HepG2 (cell line): Measurements from ENCODE around the gene GPRIN2.
"Not testable (repeated sequence)": the region's sequence is repeated elsewhere in the genome, so short reads cannot be mapped to it uniquely, and the experiment has no call there.

Experiments
- EZH2 ChIP-seq: conservative IDR thresholded peaks from 2 replicates; pipeline ENCODE4 v1.6.1; 2012; ENCODE audit warnings: mild to moderate bottlenecking, low read depth, low read length, moderate library complexity
- HDAC6 ChIP-seq: fragments of 200-600 bp; sonication (generic); IDR thresholded peaks from 2 replicates; pipeline ENCODE4 v1.7.0; 2017; ENCODE audit warnings: mild to moderate bottlenecking, antibody characterized with exemption, low read length, low read depth
- HIVEP1 ChIP-seq: sonication (generic); formaldehyde crosslinking; IDR thresholded peaks from 2 replicates; pipeline ENCODE4 v1.4.0; 2020; ENCODE audit warnings: mild to moderate bottlenecking, missing genetic modification reagents
- NR2C2 ChIP-seq: sonication (generic); formaldehyde crosslinking; IDR thresholded peaks from 2 replicates; pipeline ENCODE4 v1.4.0; 2020; ENCODE audit warnings: missing genetic modification reagents, mild to moderate bottlenecking, moderate library complexity, borderline replicate concordance
- REST ChIP-seq, 2 experiments: IDR thresholded peaks; 2 replicates each; pipeline ENCODE4 v1.6.1; 2011 to 2012; ENCODE audit warnings: low read length in 2 of 2, borderline replicate concordance in 1 of 2, low read depth in 1 of 2, mild to moderate bottlenecking in 1 of 2, moderate library complexity in 1 of 2
- SETDB1 ChIP-seq: sonication (generic); formaldehyde crosslinking; IDR thresholded peaks from 2 replicates; pipeline ENCODE4 v1.5.1; 2020; ENCODE audit warnings: missing genetic modification reagents, mild to moderate bottlenecking, borderline replicate concordance
- SIN3A ChIP-seq: IDR thresholded peaks from 2 replicates; pipeline ENCODE4 v1.6.1; 2011; ENCODE audit warnings: low read depth, mild to moderate bottlenecking, control low read depth, low read length, borderline replicate concordance
- SMAD3 ChIP-seq: sonication (generic); formaldehyde crosslinking; IDR thresholded peaks from 2 replicates; pipeline ENCODE4 v1.4.0; 2020; ENCODE audit warnings: missing genetic modification reagents
- STAG1 ChIP-seq: sonication (generic); formaldehyde crosslinking; IDR thresholded peaks from 2 replicates; pipeline ENCODE4 v1.4.0; 2020; ENCODE audit warnings: missing genetic modification reagents
- TF ChIP-seq, protein P1 (sequence below): sonication (generic); formaldehyde crosslinking; IDR thresholded peaks from 2 replicates; pipeline ENCODE4 v1.5.0; 2020; ENCODE audit warnings: missing genetic modification reagents, mild to moderate bottlenecking, borderline replicate concordance

DNA sequence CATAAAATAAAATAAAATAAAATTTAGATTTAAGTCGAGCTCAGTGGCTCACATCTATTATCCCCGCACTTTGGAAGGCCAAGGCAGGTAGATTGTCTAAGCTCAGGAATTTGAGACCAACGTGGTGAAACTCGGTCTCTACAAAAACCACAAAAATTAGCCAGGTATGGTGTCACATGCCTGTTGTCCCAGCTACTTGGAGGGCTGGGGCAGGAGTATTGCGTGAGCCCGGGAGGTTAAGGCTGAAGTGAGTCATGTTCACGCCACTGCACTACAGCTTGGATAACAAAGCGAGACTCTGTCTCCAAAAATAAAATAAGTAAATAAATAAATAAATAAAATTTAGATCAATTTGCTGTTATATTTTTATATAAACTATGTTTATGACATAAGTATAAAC lies 34.6 kb upstream of the GPRIN2 start:
- not testable (repeated sequence) for TF ChIP-seq SETDB1 (CRISPR knock-in tag); SMAD3 (CRISPR knock-in tag); HDAC6; EZH2; SIN3A; NR2C2 (CRISPR knock-in tag); STAG1; HIVEP1 (CRISPR knock-in tag); REST (IDR thresholded peaks at IDR 0.05; ENCODE audit: borderline replicate concordance in 1 of 2, low read depth in 1 of 2, low read length in 2 of 2)
- TF ChIP-seq, protein P1, sequence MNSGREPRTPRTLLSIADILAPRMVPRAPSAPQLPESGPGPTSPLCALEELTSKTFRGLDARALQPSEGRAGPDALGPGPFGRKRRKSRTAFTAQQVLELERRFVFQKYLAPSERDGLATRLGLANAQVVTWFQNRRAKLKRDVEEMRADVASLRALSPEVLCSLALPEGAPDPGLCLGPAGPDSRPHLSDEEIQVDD (CRISPR knock-in tag), result not testable (repeated sequence)
